ENCODE measurements around the gene HCLS1. TPM values are rescaled to one million over a fixed set of nuclear protein-coding genes. Genes with fewer than 3 reads are reported as not detected.

The HCLS1 gene
- total RNA-seq, 1 donor from 2014 or later, result 440 TPM

GRCh38 chr3:121626495-121626894, 34.2 kb downstream of the HCLS1 start:
- Mint-ChIP-seq H3K27me3 (peaks cover under 1% of the 10 kb centered on the region), H3K27ac (no peak overlapping the region), H3K9me3 (no peaks in the 10 kb centered on the region), H3K36me3 (ENCODE audit: low read depth) (peaks cover 30% of the 10 kb centered on the region), H3K4me1 (no peaks in the 10 kb centered on the region), H3K4me3 (no peak overlapping the region)
- ChIA-PET CTCF (no interaction called here), POLR2A (no interaction called here)
- intact Hi-C loops (cut with micrococcal nuclease), result no loop called here
- TF ChIP-seq CTCF (IDR thresholded peaks at IDR 0.05), result no peak
- ATAC-seq (ENCODE audit: low read depth), result no peak
- DNase-seq, result no peak

GRCh38 chr3:121624147-121624899, 36.4 kb downstream of the HCLS1 start:
- Mint-ChIP-seq H3K9me3 (no peaks in the 10 kb centered on the region), H3K36me3 (ENCODE audit: low read depth) (peaks cover 8% of the 10 kb centered on the region), H3K4me1 (no peaks in the 10 kb centered on the region), H3K27me3 (peaks cover 4% of the 10 kb centered on the region), H3K27ac (no peak overlapping the region), H3K4me3 (no peak overlapping the region)
- no peak for TF ChIP-seq CTCF (IDR thresholded peaks at IDR 0.05)
- no peak for ATAC-seq (ENCODE audit: low read depth)
- intact Hi-C loops (cut with micrococcal nuclease), result no loop called here
- CTCF ChIA-PET, result no interaction called here
- DNase-seq, result no peak
- POLR2A ChIA-PET, result interaction anchor here (0.5 kb wide), 1 partner anchor 60 kb away, joined by 6 read pairs; no protein-coding TSS in a partner anchor

GRCh38 chr3:121621491-121621890, 39.2 kb downstream of the HCLS1 start:
- no peak overlapping the region for H3K4me3 Mint-ChIP-seq
- no peak overlapping the region for H3K27ac Mint-ChIP-seq
- CTCF ChIA-PET, result no interaction called here
- H3K9me3 Mint-ChIP-seq, result no peaks in the 10 kb centered on the region
- intact Hi-C loops (cut with micrococcal nuclease), result no loop called here
- H3K27me3 Mint-ChIP-seq, result peaks cover 4% of the 10 kb centered on the region
- POLR2A ChIA-PET, result no interaction called here
- DNase-seq, result no peak
- no peaks in the 10 kb centered on the region for H3K4me1 Mint-ChIP-seq
- no peak for ATAC-seq (ENCODE audit: low read depth)
- TF ChIP-seq CTCF (IDR thresholded peaks at IDR 0.05), result no peak
- H3K36me3 Mint-ChIP-seq (ENCODE audit: low read depth), result no peaks in the 10 kb centered on the region

- no peak for TF ChIP-seq CTCF (IDR thresholded peaks at IDR 0.05)
- intact Hi-C loops (cut with micrococcal nuclease), result no loop called here
- CTCF ChIA-PET, result no interaction called here
- peaks cover 4% of the 10 kb centered on the region for H3K27me3 Mint-ChIP-seq
- no peaks in the 10 kb centered on the region for H3K4me1 Mint-ChIP-seq
- POLR2A ChIA-PET, result no interaction called here
- H3K9me3 Mint-ChIP-seq, result no peaks in the 10 kb centered on the region
- H3K36me3 Mint-ChIP-seq (ENCODE audit: low read depth), result no peaks in the 10 kb centered on the region
- DNase-seq, result no peak
- no peak for ATAC-seq (ENCODE audit: low read depth)
- H3K27ac Mint-ChIP-seq, result no peak overlapping the region
- no peak overlapping the region for H3K4me3 Mint-ChIP-seq
Measured at GRCh38 chr3:121619691-121620090, 41.0 kb downstream of the HCLS1 start.

- DNase-seq, result no peak
- Mint-ChIP-seq H3K27me3 (no peaks in the 10 kb centered on the region), H3K4me3 (no peak overlapping the region), H3K27ac (no peak overlapping the region), H3K9me3 (no peaks in the 10 kb centered on the region), H3K36me3 (ENCODE audit: low read depth) (no peaks in the 10 kb centered on the region), H3K4me1 (no peaks in the 10 kb centered on the region)
- no peak for TF ChIP-seq CTCF (IDR thresholded peaks at IDR 0.05)
- POLR2A ChIA-PET, result no interaction called here
- CTCF ChIA-PET, result no interaction called here
- intact Hi-C loops (cut with micrococcal nuclease), result no loop called here
- no peak for ATAC-seq (ENCODE audit: low read depth)
Measured at GRCh38 chr3:121606106-121606505, 54.6 kb downstream of the HCLS1 start.

All from activated B cell treated with CpG ODN at 0.5 μM for 24 hours (primary cell).